HepG2 (cell line): ENCODE results near the gene CTIF. TPM values are rescaled to one million over a fixed set of nuclear protein-coding genes. Genes with fewer than 3 reads are reported as not detected.

Experiments
- FOXP1 ChIP-seq, 2 experiments: fragments of 450-650 bp in 1 of 2; IDR thresholded peaks; 2 replicates each; pipeline ENCODE4 v1.6.1; 2017 to 2018; ENCODE audit warnings: antibody characterized with exemption in 1 of 2
- HOXA5 ChIP-seq: sonication (generic); formaldehyde crosslinking; IDR thresholded peaks from 2 replicates; pipeline ENCODE4 v1.4.0; 2020; ENCODE audit warnings: missing genetic modification reagents
- RAD51 ChIP-seq: fragments of 450-650 bp; IDR thresholded peaks from 2 replicates; pipeline ENCODE4 v1.6.1; 2016; ENCODE audit warnings: borderline replicate concordance
- ZNF264 ChIP-seq: sonication (generic); formaldehyde crosslinking; IDR thresholded peaks from 2 replicates; pipeline ENCODE4 v1.4.0; 2020; ENCODE audit warnings: missing genetic modification reagents
- polyA plus RNA-seq, 8 experiments: library from polyadenylated mRNA; depleted of rRNA in 3 of 8; stranded (reverse) in 7 of 8; unstranded in 1 of 8; fragments of >200 nt; fragmentation: Illumina TruSeq in 4 of 8; extraction: Trizol in 4 of 8; gene quantifications; 2 replicates each; pipeline versions ENCODE4 v1.2.1 to v1.2.3, GENCODE V29; 2011 to 2016; ENCODE audit warnings: low read depth in 4 of 8, missing spikeins in 1 of 8, mixed read lengths in 1 of 8; ENCODE audit not compliant: insufficient read depth in 1 of 8
- total RNA-seq, 5 experiments: library from RNA; depleted of rRNA; stranded (reverse); fragments of >200 nt; fragmentation: Illumina TruSeq; extraction: Trizol; gene quantifications; 2 replicates each; pipeline ENCODE4 v1.2.3, GENCODE V29; 2016; ENCODE audit warnings: low read depth in 1 of 5
- TF ChIP-seq, protein P1 (sequence below): sonication (generic); formaldehyde crosslinking; IDR thresholded peaks from 2 replicates; pipeline ENCODE4 v1.4.0; 2020; ENCODE audit warnings: missing genetic modification reagents, borderline replicate concordance
- TF ChIP-seq, protein P2 (sequence below): sonication (generic); formaldehyde crosslinking; IDR thresholded peaks from 2 replicates; pipeline ENCODE4 v1.4.0; 2020; ENCODE audit warnings: mild to moderate bottlenecking, missing genetic modification reagents
- TF ChIP-seq, protein P3 (sequence below): sonication (generic); formaldehyde crosslinking; IDR thresholded peaks from 2 replicates; pipeline ENCODE4 v1.5.1; 2020; ENCODE audit warnings: mild to moderate bottlenecking, missing genetic modification reagents, moderate library complexity
- TF ChIP-seq, protein P4 (sequence below): sonication (generic); formaldehyde crosslinking; IDR thresholded peaks from 2 replicates; pipeline ENCODE4 v1.4.0; 2020; ENCODE audit warnings: missing genetic modification reagents

CTIF gene
- total and polyA plus RNA-seq, 2 of the 13 experiments (the other 11 are each of a cell fraction or from before 2014, with no cell fraction given) = 18.2 to 28.0 TPM

DNA sequence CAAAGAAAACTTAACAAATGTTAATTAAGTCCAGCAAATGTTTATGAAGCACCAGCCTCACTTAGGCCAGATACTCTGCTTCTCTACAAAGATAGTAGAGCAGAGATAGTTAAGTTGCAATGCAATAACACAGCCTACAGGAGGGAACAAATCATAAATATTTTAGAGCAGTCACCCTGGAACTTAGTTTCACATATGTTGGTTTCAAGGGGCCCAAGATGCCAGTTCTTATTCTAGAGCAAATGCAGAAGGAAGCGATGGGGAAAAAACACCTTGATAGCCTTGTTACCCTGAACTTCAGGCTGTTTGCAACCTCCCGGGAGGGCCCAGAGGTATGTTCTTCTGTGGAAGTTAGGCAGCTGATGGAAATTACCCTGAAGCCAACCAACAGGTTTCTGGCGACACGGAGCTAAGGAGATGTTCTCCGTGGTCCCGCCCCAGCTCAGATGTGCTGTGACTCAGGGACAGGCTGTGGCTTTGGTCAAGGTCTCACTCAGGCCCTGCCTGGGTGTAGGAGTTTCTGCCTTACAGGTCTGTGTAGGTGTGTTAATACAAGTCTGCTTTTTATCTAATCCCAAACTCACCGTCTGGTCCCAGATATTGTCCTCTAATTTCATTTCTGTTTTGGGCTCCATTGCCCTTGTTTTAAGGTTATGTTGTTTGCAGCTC is 3.8 kb downstream of the CTIF start (continued):
- TF ChIP-seq, protein P1, sequence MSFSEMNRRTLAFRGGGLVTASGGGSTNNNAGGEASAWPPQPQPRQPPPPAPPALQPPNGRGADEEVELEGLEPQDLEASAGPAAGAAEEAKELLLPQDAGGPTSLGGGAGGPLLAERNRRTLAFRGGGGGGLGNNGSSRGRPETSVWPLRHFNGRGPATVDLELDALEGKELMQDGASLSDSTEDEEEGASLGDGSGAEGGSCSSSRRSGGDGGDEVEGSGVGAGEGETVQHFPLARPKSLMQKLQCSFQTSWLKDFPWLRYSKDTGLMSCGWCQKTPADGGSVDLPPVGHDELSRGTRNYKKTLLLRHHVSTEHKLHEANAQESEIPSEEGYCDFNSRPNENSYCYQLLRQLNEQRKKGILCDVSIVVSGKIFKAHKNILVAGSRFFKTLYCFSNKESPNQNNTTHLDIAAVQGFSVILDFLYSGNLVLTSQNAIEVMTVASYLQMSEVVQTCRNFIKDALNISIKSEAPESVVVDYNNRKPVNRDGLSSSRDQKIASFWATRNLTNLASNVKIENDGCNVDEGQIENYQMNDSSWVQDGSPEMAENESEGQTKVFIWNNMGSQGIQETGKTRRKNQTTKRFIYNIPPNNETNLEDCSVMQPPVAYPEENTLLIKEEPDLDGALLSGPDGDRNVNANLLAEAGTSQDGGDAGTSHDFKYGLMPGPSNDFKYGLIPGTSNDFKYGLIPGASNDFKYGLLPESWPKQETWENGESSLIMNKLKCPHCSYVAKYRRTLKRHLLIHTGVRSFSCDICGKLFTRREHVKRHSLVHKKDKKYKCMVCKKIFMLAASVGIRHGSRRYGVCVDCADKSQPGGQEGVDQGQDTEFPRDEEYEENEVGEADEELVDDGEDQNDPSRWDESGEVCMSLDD = no peak
- TF ChIP-seq, protein P2, sequence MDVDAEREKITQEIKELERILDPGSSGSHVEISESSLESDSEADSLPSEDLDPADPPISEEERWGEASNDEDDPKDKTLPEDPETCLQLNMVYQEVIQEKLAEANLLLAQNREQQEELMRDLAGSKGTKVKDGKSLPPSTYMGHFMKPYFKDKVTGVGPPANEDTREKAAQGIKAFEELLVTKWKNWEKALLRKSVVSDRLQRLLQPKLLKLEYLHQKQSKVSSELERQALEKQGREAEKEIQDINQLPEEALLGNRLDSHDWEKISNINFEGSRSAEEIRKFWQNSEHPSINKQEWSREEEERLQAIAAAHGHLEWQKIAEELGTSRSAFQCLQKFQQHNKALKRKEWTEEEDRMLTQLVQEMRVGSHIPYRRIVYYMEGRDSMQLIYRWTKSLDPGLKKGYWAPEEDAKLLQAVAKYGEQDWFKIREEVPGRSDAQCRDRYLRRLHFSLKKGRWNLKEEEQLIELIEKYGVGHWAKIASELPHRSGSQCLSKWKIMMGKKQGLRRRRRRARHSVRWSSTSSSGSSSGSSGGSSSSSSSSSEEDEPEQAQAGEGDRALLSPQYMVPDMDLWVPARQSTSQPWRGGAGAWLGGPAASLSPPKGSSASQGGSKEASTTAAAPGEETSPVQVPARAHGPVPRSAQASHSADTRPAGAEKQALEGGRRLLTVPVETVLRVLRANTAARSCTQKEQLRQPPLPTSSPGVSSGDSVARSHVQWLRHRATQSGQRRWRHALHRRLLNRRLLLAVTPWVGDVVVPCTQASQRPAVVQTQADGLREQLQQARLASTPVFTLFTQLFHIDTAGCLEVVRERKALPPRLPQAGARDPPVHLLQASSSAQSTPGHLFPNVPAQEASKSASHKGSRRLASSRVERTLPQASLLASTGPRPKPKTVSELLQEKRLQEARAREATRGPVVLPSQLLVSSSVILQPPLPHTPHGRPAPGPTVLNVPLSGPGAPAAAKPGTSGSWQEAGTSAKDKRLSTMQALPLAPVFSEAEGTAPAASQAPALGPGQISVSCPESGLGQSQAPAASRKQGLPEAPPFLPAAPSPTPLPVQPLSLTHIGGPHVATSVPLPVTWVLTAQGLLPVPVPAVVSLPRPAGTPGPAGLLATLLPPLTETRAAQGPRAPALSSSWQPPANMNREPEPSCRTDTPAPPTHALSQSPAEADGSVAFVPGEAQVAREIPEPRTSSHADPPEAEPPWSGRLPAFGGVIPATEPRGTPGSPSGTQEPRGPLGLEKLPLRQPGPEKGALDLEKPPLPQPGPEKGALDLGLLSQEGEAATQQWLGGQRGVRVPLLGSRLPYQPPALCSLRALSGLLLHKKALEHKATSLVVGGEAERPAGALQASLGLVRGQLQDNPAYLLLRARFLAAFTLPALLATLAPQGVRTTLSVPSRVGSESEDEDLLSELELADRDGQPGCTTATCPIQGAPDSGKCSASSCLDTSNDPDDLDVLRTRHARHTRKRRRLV (CRISPR knock-in tag) = no peak
- TF ChIP-seq, protein P3, sequence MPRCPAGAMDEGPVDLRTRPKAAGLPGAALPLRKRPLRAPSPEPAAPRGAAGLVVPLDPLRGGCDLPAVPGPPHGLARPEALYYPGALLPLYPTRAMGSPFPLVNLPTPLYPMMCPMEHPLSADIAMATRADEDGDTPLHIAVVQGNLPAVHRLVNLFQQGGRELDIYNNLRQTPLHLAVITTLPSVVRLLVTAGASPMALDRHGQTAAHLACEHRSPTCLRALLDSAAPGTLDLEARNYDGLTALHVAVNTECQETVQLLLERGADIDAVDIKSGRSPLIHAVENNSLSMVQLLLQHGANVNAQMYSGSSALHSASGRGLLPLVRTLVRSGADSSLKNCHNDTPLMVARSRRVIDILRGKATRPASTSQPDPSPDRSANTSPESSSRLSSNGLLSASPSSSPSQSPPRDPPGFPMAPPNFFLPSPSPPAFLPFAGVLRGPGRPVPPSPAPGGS (CRISPR knock-in tag) = no peak
- TF ChIP-seq HOXA5 = 0 out of 2 replicates have a peak, but pooled peaks have one; percentile 12
- TF ChIP-seq RAD51 = no peak
- TF ChIP-seq FOXP1 (IDR thresholded peaks at IDR 0.05) = no peak
- TF ChIP-seq FOXP1 (CRISPR knock-in tag; IDR thresholded peaks at IDR 0.05) = no peak
- TF ChIP-seq, protein P4, sequence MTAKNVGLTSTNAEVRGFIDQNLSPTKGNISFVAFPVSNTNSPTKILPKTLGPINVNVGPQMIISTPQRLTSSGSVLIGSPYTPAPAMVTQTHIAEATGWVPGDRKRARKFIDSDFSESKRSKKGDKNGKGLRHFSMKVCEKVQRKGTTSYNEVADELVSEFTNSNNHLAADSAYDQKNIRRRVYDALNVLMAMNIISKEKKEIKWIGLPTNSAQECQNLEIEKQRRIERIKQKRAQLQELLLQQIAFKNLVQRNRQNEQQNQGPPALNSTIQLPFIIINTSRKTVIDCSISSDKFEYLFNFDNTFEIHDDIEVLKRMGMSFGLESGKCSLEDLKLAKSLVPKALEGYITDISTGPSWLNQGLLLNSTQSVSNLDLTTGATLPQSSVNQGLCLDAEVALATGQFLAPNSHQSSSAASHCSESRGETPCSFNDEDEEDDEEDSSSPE = no peak
- TF ChIP-seq ZNF264 (CRISPR knock-in tag) = 0 out of 2 replicates have a peak, but pooled peaks have one; percentile 15
